A172 (cell line): ENCODE data around the gene PLEKHA6. TPM values are rescaled to one million over a fixed set of nuclear protein-coding genes. Genes with fewer than 3 reads are reported as not detected.

Experiments used
- DNase-seq: peaks from one replicate; pipeline ENCODE4 v3.0.0-alpha.2; 2015; ENCODE audit warnings: low spot score
- total RNA-seq: library from RNA; depleted of rRNA; stranded (reverse); fragments of >200 nt; shearing (Covaris generic); gene quantifications from 2 replicates; pipeline ENCODE4 v1.2.3, GENCODE V29; 2014

PLEKHA6 gene
- total RNA-seq, 1 experiment from 2014 or later = 0.02 TPM

GRCh38 chr1:204212715-204213114, 147.0 kb downstream of the PLEKHA6 start:
- DNase-seq = no peak

- DNase-seq = no peak
These were observed 148.7 kb downstream of the PLEKHA6 start for GRCh38 chr1:204211046-204211445.

GRCh38 chr1:204207136-204207616, 152.6 kb downstream of the PLEKHA6 start:
- peak; percentile 31 for DNase-seq

- DNase-seq = no peak
These were observed 153.6 kb downstream of the PLEKHA6 start for GRCh38 chr1:204206121-204206520.

GRCh38 chr1:204205486-204205885, 154.2 kb downstream of the PLEKHA6 start:
- no peak for DNase-seq

GRCh38 chr1:204204944-204205343, 154.8 kb downstream of the PLEKHA6 start:
- no peak for DNase-seq

GRCh38 chr1:204203206-204203767, 156.4 kb downstream of the PLEKHA6 start:
- peak; percentile 53 for DNase-seq

- no peak for DNase-seq
These were observed 157.2 kb downstream of the PLEKHA6 start for GRCh38 chr1:204202481-204202880.

- no peak for DNase-seq
These were observed 158.2 kb downstream of the PLEKHA6 start for GRCh38 chr1:204201348-204202040.

- DNase-seq = no peak
These were observed 160.2 kb downstream of the PLEKHA6 start for GRCh38 chr1:204199579-204199978.

- DNase-seq = peak; percentile 94
These were observed 161.1 kb downstream of the PLEKHA6 start for GRCh38 chr1:204198348-204199340.

- DNase-seq = no peak
These were observed 162.7 kb downstream of the PLEKHA6 start for GRCh38 chr1:204197068-204197467.

GRCh38 chr1:204196068-204196795, 163.5 kb downstream of the PLEKHA6 start, which contains the start of gene KISS1:
Gene KISS1, minus strand, starts transcription at chr1:204196491. Its CDS starts 3,615 bp downstream, at chr1:204192876.
- no peak for DNase-seq

- no peak for DNase-seq
These were observed 165.0 kb downstream of the PLEKHA6 start for GRCh38 chr1:204194771-204195170.

GRCh38 chr1:204194080-204194479, 165.6 kb downstream of the PLEKHA6 start:
- no peak for DNase-seq

- DNase-seq = no peak
These were observed 167.0 kb downstream of the PLEKHA6 start for GRCh38 chr1:204192589-204193352.

GRCh38 chr1:204192046-204192445, 167.7 kb downstream of the PLEKHA6 start:
- DNase-seq = no peak

GRCh38 chr1:204191456-204191855, 168.3 kb downstream of the PLEKHA6 start:
- no peak for DNase-seq

GRCh38 chr1:204190212-204191211, 169.2 kb downstream of the PLEKHA6 start:
- DNase-seq = no peak
